Measurements from ENCODE around the gene RENBP. TPM values are rescaled to one million over a fixed set of nuclear protein-coding genes. Genes with fewer than 3 reads are reported as not detected.

Gene RENBP
- total RNA-seq, 1 donor from 2014 or later, result 13.4 TPM

DNA sequence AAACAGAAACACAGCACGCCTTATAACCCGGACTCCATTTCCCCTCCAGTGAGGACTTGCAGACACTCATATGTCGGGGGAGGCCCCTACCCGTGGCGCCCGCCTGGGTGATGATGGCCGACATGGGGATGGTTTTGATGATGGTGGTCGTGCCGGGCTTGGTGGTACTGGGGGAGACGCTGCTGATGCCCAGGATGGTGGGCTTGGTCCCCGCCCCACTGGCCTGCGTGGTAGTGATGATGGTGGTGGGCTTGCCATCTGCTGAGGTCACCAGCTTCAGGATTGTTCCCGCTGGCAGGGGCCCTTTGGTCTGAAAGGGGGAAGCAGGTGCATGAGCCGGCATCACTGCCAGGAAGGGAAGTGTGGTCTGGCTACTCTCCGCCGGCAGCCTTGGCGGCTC lies 12.8 kb upstream of the RENBP start:
- Mint-ChIP-seq H3K36me3 (ENCODE audit: low read depth) (peaks cover 47% of the 10 kb centered on the region), H3K27ac (ENCODE audit: unreplicated experiment) (peak overlapping the region; percentile 36), H3K4me3 (ENCODE audit: unreplicated experiment) (no peak overlapping the region), H3K4me1 (ENCODE audit: low read depth) (peaks cover 10% of the 10 kb centered on the region), H3K9me3 (ENCODE audit: low read depth) (no peaks in the 10 kb centered on the region), H3K27me3 (ENCODE audit: low read depth) (no peaks in the 10 kb centered on the region)
- DNase-seq (ENCODE audit: low spot score), result no peak
- no peak for TF ChIP-seq CTCF (IDR thresholded peaks at IDR 0.05)

DNA sequence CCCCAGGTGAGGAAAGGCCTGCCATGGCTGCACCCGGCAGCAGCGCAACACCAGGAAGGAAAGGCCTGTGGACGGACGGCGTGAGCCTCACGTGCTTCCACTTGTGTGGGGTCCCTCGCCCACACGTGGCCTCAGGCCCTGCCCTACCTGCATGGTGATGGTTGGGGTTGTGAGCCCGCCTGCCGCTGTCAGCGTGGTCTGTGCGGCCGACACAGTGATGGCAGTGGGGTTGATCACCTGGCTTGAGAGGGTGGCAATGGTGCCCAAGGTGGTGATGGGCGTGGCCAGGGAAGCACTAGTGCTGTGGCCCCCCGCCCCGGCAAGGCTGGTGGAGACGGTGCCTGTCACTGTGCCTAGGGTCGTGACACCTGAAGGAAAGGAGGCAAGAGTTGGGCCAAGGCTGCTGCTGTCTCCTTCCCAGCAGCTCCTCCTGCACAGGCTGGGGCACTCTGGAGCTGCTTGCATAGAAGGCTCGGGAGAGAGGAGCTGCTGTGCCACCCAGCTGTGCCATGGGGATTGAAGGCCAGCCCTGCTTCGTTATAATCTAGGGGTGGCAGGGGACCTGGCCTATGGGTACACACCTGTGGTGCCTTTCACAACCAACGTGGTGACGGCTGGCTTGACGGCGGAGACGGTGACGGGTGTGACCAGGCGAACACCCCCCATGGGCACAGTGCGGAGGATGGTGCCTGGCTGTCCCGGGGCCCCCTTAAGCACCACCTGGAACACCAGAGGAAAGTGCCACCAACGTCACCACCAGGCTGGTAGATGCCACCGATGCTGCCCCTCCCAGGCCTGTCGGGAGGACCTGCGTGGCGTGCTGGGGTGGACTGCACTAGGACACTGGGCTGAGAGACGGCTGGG lies 11.8 kb upstream of the RENBP start:
- no peaks in the 10 kb centered on the region for H3K27me3 Mint-ChIP-seq (ENCODE audit: low read depth)
- peak; percentile 85 for DNase-seq (ENCODE audit: low spot score)
- no peak overlapping the region for H3K4me3 Mint-ChIP-seq (ENCODE audit: unreplicated experiment)
- H3K36me3 Mint-ChIP-seq (ENCODE audit: low read depth), result peaks cover 45% of the 10 kb centered on the region
- peaks cover 10% of the 10 kb centered on the region for H3K4me1 Mint-ChIP-seq (ENCODE audit: low read depth)
- no peak for TF ChIP-seq CTCF (IDR thresholded peaks at IDR 0.05)
- no peaks in the 10 kb centered on the region for H3K9me3 Mint-ChIP-seq (ENCODE audit: low read depth)
- no peak overlapping the region for H3K27ac Mint-ChIP-seq (ENCODE audit: unreplicated experiment)

DNA sequence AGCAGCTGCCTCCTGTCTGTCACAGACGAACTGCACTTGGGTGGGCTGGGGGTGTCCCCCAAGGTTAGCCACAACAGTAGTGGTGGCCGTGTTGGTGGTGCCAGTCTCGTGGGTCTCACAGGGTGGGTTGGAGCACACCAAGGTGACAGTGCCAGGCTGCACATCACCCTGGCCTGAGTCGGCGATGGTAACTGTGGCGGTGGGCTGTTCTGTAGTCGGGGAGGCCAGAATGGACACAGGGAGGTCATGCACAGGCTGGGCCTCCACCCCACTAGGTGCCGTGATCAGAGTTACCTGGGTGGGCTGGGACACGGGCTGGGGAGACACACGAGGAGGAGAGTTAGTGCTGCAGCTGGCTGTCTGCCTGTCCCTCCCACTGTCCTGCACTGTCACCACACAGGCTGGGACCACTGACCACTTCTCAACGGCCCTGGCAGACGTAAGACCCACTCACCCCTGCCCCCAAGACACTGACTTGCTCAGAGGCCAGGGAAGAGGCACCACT lies 10.8 kb upstream of the RENBP start:
- no peak for TF ChIP-seq CTCF (IDR thresholded peaks at IDR 0.05)
- no peak overlapping the region for H3K4me3 Mint-ChIP-seq (ENCODE audit: unreplicated experiment)

DNA sequence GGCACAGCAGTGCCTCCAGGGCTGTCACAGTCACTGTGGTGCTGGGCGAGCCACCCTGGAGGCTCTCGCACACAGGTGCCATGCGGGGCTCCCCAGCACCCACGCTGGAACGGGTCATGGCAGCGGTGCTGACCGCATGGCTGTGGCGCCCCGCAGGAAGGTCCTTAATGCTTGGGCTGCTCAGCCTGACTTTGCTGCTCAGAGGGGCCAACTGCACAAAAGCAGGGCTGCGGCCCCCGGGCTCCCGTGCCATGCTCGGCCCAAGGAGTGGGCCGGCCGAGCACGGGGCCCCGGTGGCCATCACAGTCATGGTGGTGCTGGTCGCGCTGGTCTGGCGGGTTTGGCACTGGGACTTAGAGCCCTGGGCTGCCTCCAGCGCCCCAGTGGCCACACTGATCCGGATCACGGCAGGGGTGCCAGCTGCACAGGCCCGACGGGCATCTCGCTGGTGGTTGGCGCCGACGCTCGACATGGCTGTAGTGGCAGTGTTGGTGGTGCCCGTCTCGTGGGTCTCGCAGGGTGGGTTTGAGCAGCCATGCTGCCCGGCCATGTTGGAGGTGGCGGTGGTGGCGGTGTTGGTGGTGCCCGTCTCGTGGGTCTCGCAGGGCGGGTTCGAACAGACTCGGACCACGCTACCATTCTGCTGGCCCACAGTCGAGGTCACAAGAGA lies 10.2 kb upstream of the RENBP start:
- Mint-ChIP-seq H3K27ac (ENCODE audit: unreplicated experiment) (peak overlapping the region; percentile 41), H3K4me3 (ENCODE audit: unreplicated experiment) (no peak overlapping the region), H3K27me3 (ENCODE audit: low read depth) (no peaks in the 10 kb centered on the region), H3K4me1 (ENCODE audit: low read depth) (peaks cover 10% of the 10 kb centered on the region), H3K9me3 (ENCODE audit: low read depth) (no peaks in the 10 kb centered on the region), H3K36me3 (ENCODE audit: low read depth) (peaks cover 42% of the 10 kb centered on the region)
- DNase-seq (ENCODE audit: low spot score), result no peak
- no peak for TF ChIP-seq CTCF (IDR thresholded peaks at IDR 0.05)

More for the DNA sequence above, 10.8 kb upstream of the RENBP start:
- peak; percentile 94 for DNase-seq (ENCODE audit: low spot score)
- peaks cover 45% of the 10 kb centered on the region for H3K36me3 Mint-ChIP-seq (ENCODE audit: low read depth)
- no peaks in the 10 kb centered on the region for H3K9me3 Mint-ChIP-seq (ENCODE audit: low read depth)
- H3K27ac Mint-ChIP-seq (ENCODE audit: unreplicated experiment), result peak overlapping the region; percentile 45
- H3K4me1 Mint-ChIP-seq (ENCODE audit: low read depth), result peaks cover 10% of the 10 kb centered on the region
- no peaks in the 10 kb centered on the region for H3K27me3 Mint-ChIP-seq (ENCODE audit: low read depth)

DNA sequence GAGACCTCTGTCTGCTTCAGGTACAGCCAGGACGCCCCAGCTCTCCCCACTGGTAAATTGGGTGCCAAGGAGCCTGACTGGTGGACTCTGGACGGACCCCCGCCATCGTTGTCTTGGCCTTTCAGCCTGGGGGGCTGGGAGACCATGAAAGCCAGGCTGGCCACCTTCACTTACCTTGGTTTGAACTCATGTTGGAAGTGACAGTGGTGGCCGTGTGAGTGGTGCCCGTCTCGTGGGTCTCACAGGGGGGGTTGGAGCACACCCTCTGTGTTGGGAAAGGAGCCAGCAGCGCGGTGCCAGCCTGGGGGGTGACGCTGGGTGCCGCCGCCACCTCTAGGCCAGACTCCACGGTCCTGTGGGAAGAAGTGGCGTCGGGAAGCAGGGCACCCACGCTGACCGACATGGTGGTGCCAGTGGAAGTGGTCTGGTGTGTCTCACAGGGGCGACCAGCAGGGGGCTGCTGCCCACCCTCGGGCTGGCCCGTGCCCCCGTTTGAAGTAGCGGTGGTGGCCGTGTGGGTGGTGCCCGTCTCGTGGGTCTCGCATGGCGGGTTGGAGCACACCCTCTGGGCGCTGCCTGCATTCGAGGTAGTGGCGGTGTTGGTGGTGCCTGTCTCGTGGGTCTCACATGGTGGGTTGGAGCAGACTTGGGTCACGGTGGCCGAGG lies 9.6 kb upstream of the RENBP start:
- Mint-ChIP-seq H3K4me1 (ENCODE audit: low read depth) (peaks cover 10% of the 10 kb centered on the region), H3K27ac (ENCODE audit: unreplicated experiment) (peak overlapping the region; percentile 41), H3K36me3 (ENCODE audit: low read depth) (peaks cover 43% of the 10 kb centered on the region)

More for the DNA sequence above, 9.6 kb upstream of the RENBP start:
- no peak overlapping the region for H3K4me3 Mint-ChIP-seq (ENCODE audit: unreplicated experiment)
- DNase-seq (ENCODE audit: low spot score), result no peak
- no peaks in the 10 kb centered on the region for H3K9me3 Mint-ChIP-seq (ENCODE audit: low read depth)
- no peak for TF ChIP-seq CTCF (IDR thresholded peaks at IDR 0.05)
- no peaks in the 10 kb centered on the region for H3K27me3 Mint-ChIP-seq (ENCODE audit: low read depth)

Measured in chondrocyte (in vitro differentiated cells).